HG02798 (cell line): ENCODE measurements around the gene EFCAB10.
A peak's percentile ranks its signal among the peaks of the same experiment; 100 is the strongest.
"Not testable (repeated sequence)": the region's sequence is repeated elsewhere in the genome, so short reads cannot be mapped to it uniquely, and the experiment has no call there.

Experiments
- ATAC-seq: cut with Tn5 transposase; IDR thresholded peaks from one replicate; pipeline ENCODE4 v1.9.1; 2021; ENCODE audit warnings: mild to moderate bottlenecking; ENCODE audit not compliant: unreplicated experiment, poor library complexity

EFCAB10 gene

DNA sequence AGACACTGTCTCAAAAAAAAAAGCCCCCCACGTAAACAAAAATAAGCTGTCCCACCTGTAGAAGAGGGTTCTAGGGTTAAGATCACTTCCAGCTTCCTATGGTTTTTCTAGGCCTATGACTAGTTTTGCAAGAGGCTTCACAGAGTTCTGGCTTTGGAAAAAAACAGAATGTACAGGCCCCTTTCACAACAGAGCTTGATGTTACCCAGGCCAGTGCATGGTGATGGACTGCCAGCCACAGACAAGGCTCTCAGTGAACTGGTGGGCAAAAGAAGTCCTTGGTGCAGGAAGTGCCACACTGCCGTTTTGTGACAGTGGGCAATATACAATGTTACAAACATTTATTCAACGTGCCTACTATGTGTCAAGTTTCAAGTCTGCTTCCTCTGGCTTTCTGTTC is 18.3 kb upstream of the EFCAB10 start:
- ATAC-seq, result no peak

DNA sequence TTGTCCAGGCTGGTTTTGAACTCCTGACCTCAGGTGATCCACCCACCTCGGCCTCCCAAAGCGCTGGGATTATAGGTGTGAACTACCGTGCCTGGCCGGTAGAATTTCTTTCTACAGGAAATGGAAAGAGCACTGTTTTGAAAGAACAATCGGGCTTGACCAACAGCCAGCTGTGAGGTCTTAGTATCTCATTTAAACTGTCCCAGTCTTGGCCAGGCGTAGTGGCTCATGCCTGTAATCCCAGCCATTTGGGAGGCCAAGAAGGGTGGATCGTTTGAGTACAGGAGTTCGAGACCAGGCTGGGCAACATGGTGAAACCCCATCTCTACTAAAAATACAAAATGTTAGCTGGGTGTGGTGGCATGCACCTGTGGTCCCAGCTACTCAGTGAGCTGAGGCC is 17.8 kb upstream of the EFCAB10 start:
- not testable (repeated sequence) for ATAC-seq

DNA sequence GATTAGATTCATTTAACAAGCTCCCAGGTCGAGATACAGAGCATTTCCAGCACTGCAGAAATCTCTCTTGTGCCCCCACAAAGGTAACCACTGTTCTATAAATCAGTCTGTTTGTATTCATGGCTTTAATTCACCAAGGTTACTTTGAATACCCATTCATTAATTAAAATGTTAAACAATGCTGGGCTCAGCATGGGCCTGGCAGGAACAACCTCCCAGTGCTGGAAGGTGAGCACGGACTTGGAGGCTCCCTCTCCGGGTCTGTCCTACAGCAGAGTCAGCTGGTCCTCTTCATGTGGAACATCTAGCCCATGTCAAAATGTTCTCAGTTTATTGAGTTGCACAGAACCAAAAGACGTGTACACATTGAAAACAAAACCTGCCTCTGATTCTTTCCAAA is 15.6 kb upstream of the EFCAB10 start:
- no peak for ATAC-seq

DNA sequence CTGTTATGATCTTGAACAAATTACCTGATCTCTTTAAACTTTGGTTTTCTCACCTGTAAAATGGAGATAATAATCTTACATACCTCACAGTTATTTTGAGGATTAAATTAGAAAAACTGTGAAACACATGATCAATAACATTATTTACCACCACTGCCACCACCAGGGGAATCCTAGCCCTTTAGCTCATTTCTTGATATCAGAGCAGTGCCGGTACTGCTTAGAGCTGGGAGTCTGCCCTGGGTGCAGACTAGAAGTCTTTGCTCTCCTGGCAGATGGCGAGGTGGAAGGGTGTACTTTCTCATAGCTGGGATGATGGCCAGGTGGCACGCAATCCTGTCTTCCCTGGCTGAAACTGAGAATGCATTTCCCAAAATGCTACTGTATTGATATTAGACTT is 12.7 kb upstream of the EFCAB10 start:
- ATAC-seq, result no peak

DNA sequence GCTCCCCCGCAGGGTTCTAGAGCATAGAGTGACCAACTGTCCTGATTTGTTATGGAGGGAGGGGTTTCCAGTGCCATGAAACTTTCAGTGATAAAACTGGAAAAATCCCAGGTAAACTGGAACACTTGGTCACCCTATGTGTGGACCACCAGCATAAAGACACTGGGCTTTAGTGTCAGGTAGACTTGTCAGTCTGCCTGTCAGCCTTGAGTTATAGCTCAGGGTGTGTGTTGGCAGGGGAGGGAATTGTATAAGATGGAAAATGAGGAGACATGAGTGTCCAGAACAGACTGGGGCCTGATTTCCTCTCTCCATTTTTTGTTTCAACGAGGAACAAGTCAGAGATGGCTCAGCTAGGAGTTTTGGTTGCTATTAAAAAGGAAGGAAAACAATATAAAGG is 10.2 kb upstream of the EFCAB10 start:
- ATAC-seq, result no peak

DNA sequence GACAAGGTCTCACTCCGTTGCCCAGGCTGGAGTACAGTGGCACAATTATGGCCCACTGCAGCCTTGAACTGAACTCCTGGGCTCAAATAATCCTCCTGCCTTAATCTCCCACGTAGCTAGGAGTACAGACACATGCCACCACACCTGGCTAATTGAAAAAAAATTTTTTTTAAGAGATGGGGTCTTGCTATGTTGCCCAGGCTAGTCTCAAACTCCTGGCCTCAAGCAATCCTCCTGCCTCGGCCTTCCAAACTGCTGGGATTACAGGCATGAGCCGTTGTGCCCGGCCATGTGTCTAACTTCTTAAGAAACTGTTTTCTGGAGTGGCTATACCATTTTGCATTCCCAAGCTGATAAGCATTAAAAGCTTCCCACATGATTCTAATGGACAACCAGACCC is 9.5 kb upstream of the EFCAB10 start:
- no peak for ATAC-seq

DNA sequence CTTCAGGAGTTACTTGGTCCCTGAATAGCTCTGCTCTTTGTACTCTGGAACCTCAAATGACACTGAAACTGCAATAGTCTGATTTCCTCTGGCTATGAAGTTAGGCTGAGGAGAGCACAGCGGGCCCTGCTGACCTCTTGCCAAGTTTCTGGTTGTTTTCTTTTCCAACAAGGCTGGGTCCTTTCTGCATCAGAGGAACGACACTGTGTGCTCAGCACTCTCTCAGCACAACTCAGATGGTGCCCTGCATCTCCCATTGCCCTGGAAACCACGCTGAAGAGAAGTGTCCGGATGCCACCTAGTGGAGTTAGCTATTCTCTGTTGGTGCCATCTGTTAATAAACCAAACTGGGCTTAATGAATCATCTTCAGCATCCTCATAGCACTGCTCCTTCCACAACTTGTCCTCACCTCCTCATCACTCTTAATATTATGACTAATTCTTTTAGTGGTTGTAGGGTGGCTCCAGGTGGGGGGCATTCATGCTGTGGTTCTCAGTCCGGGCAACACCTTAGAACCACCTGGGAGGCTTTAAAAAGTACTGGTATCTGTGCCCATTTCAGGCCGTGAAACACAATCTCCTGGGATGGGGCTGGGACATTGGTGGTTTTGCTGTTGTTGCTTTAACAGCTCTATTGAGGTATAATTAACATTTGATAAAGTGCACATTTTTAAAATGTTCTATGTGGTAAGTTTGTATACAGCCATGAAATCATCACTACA is 8.2 kb upstream of the EFCAB10 start:
- peak; percentile 83 for ATAC-seq

DNA sequence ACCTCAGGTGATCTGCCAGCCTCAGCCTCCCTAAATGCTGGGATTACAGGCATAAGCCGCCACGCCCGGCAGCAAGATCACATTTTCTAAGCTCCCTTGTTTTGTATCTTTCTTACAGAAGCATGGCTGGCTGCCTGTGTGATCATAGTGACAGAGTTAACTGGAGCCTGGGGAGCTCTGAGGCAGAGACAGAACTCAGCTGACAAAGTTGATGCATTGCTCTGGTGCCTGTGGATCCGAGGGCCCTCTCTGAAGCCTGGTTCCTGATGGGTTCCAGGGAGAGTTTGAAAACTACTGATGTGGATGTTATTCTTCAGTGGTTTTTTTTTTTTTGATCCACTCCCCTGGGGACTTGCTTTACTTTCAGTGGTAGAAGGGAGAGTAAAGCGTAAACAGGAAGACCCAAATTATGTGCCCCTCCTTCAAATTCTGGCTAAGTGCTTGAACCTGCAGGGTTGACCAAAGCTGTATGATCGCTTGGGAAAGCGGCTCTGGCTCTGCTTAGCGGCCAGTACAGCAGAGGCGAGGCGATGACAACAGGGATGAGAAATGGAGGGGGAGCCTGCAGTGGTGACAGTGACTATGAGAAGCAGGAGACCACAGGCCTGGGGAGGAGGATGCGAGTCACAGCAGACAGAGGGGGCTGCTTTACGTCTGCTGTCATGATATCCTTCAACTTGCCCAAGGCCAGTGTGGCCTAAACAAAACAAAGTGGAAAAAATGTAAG is 6.8 kb upstream of the EFCAB10 start:
- ATAC-seq, result no peak

DNA sequence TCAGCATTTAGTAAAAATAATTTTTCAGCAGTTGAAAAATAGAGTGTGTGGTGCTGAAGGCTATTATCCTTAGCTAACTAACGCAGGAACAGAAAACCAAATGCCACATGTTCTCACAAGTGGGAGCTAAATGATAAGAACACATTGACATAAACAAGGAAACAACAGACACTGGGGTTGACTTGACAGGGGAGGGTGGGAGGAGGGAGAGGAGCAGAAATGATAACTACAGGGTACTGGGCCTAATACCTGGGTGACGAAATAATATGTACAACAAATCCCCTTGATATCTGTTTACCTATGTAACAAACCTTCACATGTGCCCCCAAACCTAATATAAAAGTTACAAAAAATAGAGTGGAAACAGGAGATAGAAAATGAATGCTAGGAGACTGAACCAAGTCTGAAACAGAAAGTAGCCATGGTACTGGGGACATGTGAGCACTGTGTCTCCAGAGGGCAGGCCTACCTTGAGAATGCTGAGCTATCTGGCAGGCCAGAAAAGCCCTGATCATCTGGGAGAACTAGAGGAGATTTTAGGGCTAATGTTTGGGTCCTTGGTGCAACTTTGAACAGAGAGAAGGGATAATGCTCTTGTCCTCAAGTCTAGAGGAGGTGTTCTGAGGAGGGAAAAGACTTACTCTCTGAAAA is 4.7 kb upstream of the EFCAB10 start:
- peak; percentile 44 for ATAC-seq

DNA sequence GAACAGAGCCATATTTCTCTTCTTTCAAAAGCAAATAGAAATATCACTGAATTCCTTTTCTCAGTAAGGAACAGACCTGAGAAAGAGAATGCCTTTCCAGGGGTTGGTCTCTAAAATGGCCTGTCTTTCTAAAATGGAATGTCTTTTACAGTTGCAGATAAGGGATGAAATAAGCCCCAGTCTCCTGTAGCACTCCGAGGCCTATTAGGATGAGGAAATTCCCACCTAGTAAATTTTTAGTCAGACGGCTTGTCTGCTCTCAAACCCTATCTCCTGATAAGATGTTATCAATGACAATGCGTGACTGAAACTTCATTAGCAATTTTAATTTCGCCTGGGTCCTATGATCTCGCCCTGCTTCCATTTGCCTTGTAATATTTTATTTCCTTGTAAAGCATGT is 2.9 kb upstream of the EFCAB10 start:
- ATAC-seq, result no peak

DNA sequence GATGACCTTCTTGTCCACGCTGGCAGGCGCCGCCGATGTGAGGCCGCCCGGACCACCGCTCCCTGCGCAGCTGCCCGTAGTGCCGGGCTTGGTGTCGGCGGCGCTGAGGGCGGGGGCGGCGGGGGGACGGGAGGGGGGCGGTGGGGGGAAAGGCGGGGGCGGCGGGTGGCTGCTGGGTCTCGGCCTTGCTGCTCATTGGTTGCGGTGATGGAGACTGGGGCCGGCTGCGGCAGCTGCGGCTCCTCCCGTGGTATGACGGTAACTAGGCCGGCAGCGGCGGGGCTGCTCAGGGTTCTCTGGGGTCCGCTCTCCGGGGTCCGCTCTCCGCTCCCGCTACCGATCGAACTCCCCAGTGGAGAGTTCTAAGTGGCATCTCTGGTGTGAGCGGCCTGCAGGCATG is 1.8 kb upstream of the EFCAB10 start:
- no peak for ATAC-seq

DNA sequence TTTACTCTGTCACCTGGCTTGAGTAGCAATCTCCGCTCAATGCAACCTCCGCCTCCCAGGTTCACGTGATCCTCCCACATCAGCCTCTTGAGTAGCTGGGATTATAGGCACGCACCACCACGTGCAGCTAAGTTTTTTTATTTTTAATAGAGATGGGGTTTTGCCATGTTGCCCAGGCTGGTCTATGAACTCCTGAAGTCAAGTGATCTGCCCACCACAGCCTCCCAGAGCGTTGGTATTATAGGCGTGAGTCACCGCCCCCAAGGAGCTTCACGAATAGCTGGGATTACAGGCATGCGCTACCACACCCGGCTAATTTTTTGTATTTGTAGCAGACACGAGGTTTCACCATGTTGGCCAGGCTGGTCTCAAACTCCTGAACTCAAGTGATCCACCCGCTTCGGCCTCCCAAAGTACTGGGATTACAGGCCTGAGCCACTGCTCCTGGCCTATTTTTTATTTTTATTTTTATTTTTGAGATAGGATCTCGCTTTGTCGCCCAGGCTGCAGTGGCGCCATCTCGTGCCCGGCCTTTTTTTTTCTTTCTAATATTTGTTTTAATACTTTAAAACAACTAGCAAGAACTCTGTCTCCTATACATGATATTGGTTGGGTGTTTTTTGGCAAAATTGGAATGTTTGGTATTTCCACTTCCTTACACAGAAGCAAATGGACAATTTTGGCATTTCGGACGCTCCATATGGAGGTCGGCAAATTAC is 1.1 kb downstream of the EFCAB10 start:
- ATAC-seq, result no peak

DNA sequence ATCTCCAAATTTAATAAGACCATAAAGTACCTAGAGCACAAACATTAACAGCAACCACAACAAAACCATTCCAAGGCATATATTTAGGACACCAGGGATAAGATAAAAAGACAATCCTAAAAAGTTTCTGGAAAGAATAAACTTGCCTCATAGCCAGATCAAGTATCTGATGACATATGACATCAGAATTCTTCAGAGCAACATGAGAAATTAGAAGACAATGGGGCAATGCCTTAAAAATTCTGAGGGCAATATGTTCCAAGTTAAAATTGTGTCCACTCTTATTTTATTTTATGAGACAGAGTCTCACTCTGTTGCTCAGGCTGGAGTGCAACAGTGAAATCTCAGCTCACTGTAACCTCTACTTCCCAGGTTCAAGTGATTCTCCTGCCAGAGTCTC is 2.8 kb downstream of the EFCAB10 start:
- ATAC-seq, result no peak

DNA sequence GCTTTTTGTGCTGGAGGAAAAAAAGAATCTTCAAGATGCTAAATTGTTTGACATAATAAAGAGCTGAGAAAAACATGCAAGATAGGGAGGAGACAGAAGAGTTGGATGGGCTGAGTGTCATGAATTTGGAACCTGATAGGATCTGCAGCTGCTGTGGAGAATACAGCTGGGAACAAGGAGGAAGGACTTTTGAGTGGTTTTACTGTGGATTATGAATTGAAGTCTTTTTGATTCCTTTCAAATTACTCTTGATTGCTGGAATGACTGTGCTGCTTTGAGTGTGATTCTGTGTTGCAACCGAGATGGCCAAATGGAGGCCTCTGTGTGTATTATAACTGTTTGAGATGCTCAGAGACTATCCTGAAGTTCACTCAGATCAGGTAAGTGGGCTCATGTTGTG is 4.0 kb downstream of the EFCAB10 start:
- ATAC-seq, result no peak

DNA sequence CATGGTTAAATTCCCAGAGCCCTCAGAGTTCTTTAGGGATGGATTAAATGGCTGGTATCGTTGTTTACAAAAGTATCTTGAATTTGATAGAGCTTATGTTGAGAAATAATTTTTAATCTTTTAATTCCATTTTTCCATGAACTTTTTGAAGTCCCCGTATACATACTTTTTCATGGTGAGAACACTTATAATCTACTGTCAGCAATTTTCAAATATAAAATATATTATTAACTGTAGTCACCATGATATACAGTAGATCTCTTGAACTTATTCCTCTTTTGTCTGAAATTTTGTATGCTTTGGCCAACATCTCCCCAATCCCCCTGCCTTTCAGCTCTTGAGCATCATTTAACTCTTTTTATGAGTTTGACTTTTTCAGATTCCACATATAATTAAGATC is 9.4 kb downstream of the EFCAB10 start:
- ATAC-seq, result no peak

DNA sequence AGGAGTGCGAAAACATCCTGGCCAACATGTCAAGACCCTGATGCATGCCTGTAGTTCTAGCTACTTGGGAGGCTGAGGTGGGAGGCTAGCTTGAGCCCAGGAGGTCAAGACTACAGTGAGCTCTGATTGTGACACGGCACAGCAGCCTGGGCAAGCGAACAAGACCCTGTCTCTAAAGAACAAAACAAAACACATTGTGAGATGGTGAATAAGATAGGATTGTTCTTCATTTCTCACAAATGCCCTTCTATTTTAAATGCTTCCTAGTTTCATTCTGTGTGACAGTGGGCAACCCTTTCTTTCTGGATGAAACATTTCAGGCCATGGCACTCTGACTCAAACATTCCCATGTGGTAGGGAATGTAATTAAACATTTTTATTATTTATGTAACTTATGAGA is 13.5 kb downstream of the EFCAB10 start:
- no peak for ATAC-seq

DNA sequence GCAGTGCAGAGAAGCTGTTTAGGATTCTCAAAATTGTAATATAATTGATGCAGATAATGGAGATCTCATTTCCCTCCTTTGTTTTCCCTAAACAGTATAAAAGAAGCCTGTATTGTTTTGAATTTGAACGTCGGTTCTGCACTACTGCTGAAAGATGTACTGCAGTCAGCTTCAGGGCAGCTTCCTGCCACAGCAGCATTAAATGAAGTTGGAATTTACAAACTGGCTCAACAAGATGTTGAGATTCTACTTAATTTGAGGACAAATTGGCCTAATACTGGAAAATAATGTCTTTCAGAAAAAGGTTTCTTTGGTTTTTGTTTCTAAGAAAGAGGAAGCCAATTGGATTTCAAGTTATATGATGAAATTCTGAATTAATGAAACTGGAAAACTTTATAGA is 14.3 kb downstream of the EFCAB10 start:
- ATAC-seq, result no peak

DNA sequence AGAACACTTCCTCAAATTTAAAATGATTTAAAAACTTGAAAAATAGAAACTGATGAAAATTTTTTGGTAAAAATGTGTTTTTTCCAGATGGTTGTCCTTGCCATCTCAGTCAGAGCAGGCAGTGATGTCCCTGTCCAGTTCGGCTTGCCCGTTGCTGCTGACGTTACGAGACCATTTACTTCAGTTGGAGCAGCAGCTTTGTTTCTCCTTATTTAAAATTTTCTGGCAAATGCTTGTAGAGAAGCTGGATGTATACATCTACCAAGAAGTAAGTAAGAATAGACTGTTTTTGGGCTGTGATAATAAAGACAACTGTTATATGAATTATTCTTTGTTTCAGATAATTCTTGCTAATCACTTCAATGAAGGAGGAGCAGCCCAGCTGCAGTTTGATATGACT is 16.1 kb downstream of the EFCAB10 start:
- no peak for ATAC-seq

DNA sequence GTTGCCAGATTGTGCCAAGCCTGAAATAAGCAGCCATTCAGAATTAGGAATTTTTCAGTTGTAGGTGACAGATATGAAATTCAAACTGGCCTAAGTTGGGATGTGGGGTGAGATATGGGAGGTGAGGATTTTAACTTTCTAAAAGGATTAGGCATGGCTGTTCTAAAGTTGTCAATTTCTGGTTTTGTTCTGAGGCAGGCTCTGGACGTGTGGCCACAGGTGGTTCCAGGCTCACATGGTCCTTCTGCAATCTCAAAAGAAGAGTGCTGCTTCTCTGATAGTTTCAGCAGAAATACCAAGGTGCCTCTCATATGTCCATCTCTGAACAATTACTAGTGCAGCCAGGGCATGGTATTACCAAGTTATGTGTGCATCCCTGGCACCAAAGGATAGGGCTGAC is 21.4 kb downstream of the EFCAB10 start:
- ATAC-seq, result no peak

DNA sequence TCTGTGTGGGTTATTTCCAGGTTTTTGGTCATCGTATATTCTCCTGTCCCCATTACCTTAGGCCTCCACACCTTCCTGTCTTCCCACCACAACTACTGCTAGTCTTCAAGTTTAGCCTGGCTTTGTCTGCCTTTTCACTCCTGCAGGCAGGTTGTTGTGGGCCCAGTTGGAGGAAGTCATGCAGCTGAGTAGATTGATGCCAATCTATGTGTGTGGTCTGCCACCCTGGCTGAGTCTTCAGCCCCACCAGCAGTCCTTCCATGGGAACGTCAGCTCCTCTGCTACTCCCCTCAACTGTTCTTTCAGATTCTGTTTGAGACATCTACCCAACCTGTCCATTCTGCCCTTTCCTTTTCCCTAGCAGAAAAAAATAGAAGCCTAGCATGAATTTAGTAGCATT is 43.0 kb downstream of the EFCAB10 start:
- ATAC-seq, result no peak
